HEK293 (cell line): ENCODE results near the gene NDOR1.

Experiments
- BCL11A ChIP-seq: fragments of 450-650 bp; formaldehyde crosslinking; IDR thresholded peaks from 2 replicates; pipeline ENCODE4 v1.5.1; 2016; ENCODE audit warnings: low read depth, missing biosample characterization, missing genetic modification characterization
- GLIS1 ChIP-seq: fragments of 450-650 bp; formaldehyde crosslinking; IDR thresholded peaks from 2 replicates; pipeline ENCODE4 v1.5.1; 2016; ENCODE audit warnings: missing biosample characterization, missing genetic modification characterization
- GLIS2 ChIP-seq: fragments of 450-650 bp; formaldehyde crosslinking; IDR thresholded peaks from 2 replicates; pipeline ENCODE4 v1.5.1; 2016; ENCODE audit warnings: missing biosample characterization, missing genetic modification characterization
- HIC1 ChIP-seq: fragments of 450-650 bp; formaldehyde crosslinking; IDR thresholded peaks from 2 replicates; pipeline ENCODE4 v1.5.1; 2016; ENCODE audit warnings: missing biosample characterization, missing genetic modification characterization
- HOXC10 ChIP-seq: sonication (generic); formaldehyde crosslinking; IDR thresholded peaks from 2 replicates; pipeline ENCODE4 v1.8.1; 2023; ENCODE audit warnings: mild to moderate bottlenecking, missing genetic modification reagents
- KLF1 ChIP-seq: fragments of 450-650 bp; formaldehyde crosslinking; IDR thresholded peaks from 2 replicates; pipeline ENCODE4 v1.5.1; 2016; ENCODE audit warnings: missing biosample characterization, missing genetic modification characterization
- KLF10 ChIP-seq: fragments of 450-650 bp; IDR thresholded peaks from 2 replicates; pipeline ENCODE4 v1.5.1; 2018; ENCODE audit warnings: missing biosample characterization, mild to moderate bottlenecking, missing genetic modification characterization
- KLF16 ChIP-seq: fragments of 450-650 bp; formaldehyde crosslinking; IDR thresholded peaks from 2 replicates; pipeline ENCODE4 v1.5.1; 2017; ENCODE audit warnings: missing biosample characterization, missing genetic modification characterization
- KLF8 ChIP-seq: fragments of 450-650 bp; formaldehyde crosslinking; IDR thresholded peaks from 2 replicates; pipeline ENCODE4 v1.5.1; 2016; ENCODE audit warnings: missing biosample characterization, missing genetic modification characterization
- KLF9 ChIP-seq: fragments of 450-650 bp; formaldehyde crosslinking; IDR thresholded peaks from 2 replicates; pipeline ENCODE4 v1.5.1; 2016; ENCODE audit warnings: missing biosample characterization, missing genetic modification characterization, low read depth
- PATZ1 ChIP-seq: fragments of 450-650 bp; formaldehyde crosslinking; IDR thresholded peaks from 2 replicates; pipeline ENCODE4 v1.5.1; 2016; ENCODE audit warnings: missing biosample characterization, missing genetic modification characterization
- REPIN1 ChIP-seq: fragments of 450-650 bp; formaldehyde crosslinking; IDR thresholded peaks from 2 replicates; pipeline ENCODE4 v1.5.1; 2017; ENCODE audit warnings: missing biosample characterization, missing genetic modification characterization, low read depth
- SCRT2 ChIP-seq: fragments of 450-650 bp; formaldehyde crosslinking; IDR thresholded peaks from 2 replicates; pipeline ENCODE4 v1.5.1; 2016; ENCODE audit warnings: missing biosample characterization, missing genetic modification characterization
- SP2 ChIP-seq: fragments of 450-650 bp; formaldehyde crosslinking; IDR thresholded peaks from 2 replicates; pipeline ENCODE4 v1.5.1; 2016; ENCODE audit warnings: missing biosample characterization, missing genetic modification characterization
- SP3 ChIP-seq: fragments of 450-650 bp; formaldehyde crosslinking; IDR thresholded peaks from 2 replicates; pipeline ENCODE4 v1.5.1; 2016; ENCODE audit warnings: missing biosample characterization, missing genetic modification characterization
- ZBTB10 ChIP-seq: fragments of 450-650 bp; formaldehyde crosslinking; IDR thresholded peaks from 2 replicates; pipeline ENCODE4 v1.5.1; 2016; ENCODE audit warnings: missing biosample characterization, missing genetic modification characterization
- ZBTB17 ChIP-seq: fragments of 450-650 bp; formaldehyde crosslinking; IDR thresholded peaks from 2 replicates; pipeline ENCODE4 v1.5.1; 2016; ENCODE audit warnings: missing biosample characterization, missing genetic modification characterization
- ZBTB48 ChIP-seq: fragments of 450-650 bp; formaldehyde crosslinking; IDR thresholded peaks from 2 replicates; pipeline ENCODE4 v1.5.1; 2016; ENCODE audit warnings: missing biosample characterization, missing genetic modification characterization
- ZBTB7A ChIP-seq: fragments of 450-650 bp; formaldehyde crosslinking; IDR thresholded peaks from 2 replicates; pipeline ENCODE4 v1.5.1; 2016; ENCODE audit warnings: low read depth, missing biosample characterization, missing genetic modification characterization
- ZBTB8A ChIP-seq: fragments of 450-650 bp; formaldehyde crosslinking; IDR thresholded peaks from 2 replicates; pipeline ENCODE4 v1.5.1; 2016; ENCODE audit warnings: missing biosample characterization, missing genetic modification characterization
- ZFHX2 ChIP-seq: fragments of 450-650 bp; formaldehyde crosslinking; conservative IDR thresholded peaks from 2 replicates; pipeline ENCODE4 v1.5.1; 2016; ENCODE audit warnings: missing biosample characterization, missing genetic modification characterization
- ZFP3 ChIP-seq: fragments of 450-650 bp; formaldehyde crosslinking; IDR thresholded peaks from 2 replicates; pipeline ENCODE4 v1.5.1; 2016; ENCODE audit warnings: low read depth, missing biosample characterization, missing genetic modification characterization
- ZIC2 ChIP-seq: fragments of 450-650 bp; formaldehyde crosslinking; IDR thresholded peaks from 2 replicates; pipeline ENCODE4 v1.5.1; 2016; ENCODE audit warnings: missing biosample characterization, missing genetic modification characterization
- ZNF2 ChIP-seq: fragments of 450-650 bp; formaldehyde crosslinking; IDR thresholded peaks from 2 replicates; pipeline ENCODE4 v1.5.1; 2016; ENCODE audit warnings: missing biosample characterization, missing genetic modification characterization
- ZNF423 ChIP-seq: fragments of 450-650 bp; formaldehyde crosslinking; IDR thresholded peaks from 2 replicates; pipeline ENCODE4 v1.5.1; 2016; ENCODE audit warnings: missing biosample characterization, missing genetic modification characterization
- ZNF488 ChIP-seq: fragments of 450-650 bp; formaldehyde crosslinking; IDR thresholded peaks from 2 replicates; pipeline ENCODE4 v1.5.1; 2016; ENCODE audit warnings: missing biosample characterization, missing genetic modification characterization
- ZNF664 ChIP-seq: fragments of 450-650 bp; formaldehyde crosslinking; IDR thresholded peaks from 2 replicates; pipeline ENCODE4 v1.5.1; 2016; ENCODE audit warnings: missing biosample characterization, missing genetic modification characterization
- ZNF76 ChIP-seq: fragments of 450-650 bp; formaldehyde crosslinking; IDR thresholded peaks from 2 replicates; pipeline ENCODE4; 2016; ENCODE audit warnings: low read depth, missing biosample characterization, missing genetic modification characterization, borderline replicate concordance
- ZSCAN5A ChIP-seq: fragments of 450-650 bp; formaldehyde crosslinking; IDR thresholded peaks from 2 replicates; pipeline ENCODE4 v1.5.1; 2016; ENCODE audit warnings: missing biosample characterization, missing genetic modification characterization
- ZXDB ChIP-seq: fragments of 450-650 bp; formaldehyde crosslinking; IDR thresholded peaks from 2 replicates; pipeline ENCODE4 v1.5.1; 2016; ENCODE audit warnings: missing biosample characterization, missing genetic modification characterization

NDOR1 gene

GRCh38 chr9:137200311-137201204 lies 4.9 kb upstream of the NDOR1 start, which contains the start of gene TPRN (continued):
- TF ChIP-seq PATZ1 (tag by site-specific recombination) = peak; percentile 97
- TF ChIP-seq KLF10 (tag by site-specific recombination) = peak; percentile 99
- TF ChIP-seq HIC1 (tag by site-specific recombination) = peak; percentile 93
- TF ChIP-seq ZIC2 (tag by site-specific recombination) = peak; percentile 49
- TF ChIP-seq ZBTB48 (tag by site-specific recombination) = peak; percentile 97
- peak; percentile 85 for TF ChIP-seq BCL11A (tag by site-specific recombination)
- peak; percentile 96 for TF ChIP-seq ZXDB (tag by site-specific recombination)
- peak; percentile 64; the same call in 1 of the 2 replicates for TF ChIP-seq ZNF423 (tag by site-specific recombination)
- TF ChIP-seq ZSCAN5A (tag by site-specific recombination) = 0 out of 2 replicates have a peak, but pooled peaks have one; percentile 60
- TF ChIP-seq KLF1 (tag by site-specific recombination) = peak; percentile 47; the same call in 1 of the 2 replicates
- no peak for TF ChIP-seq SCRT2 (tag by site-specific recombination)
- TF ChIP-seq REPIN1 (tag by site-specific recombination) = no peak
- TF ChIP-seq KLF16 (tag by site-specific recombination) = peak; percentile 74; the same call in 1 of the 2 replicates
- TF ChIP-seq ZBTB8A (tag by site-specific recombination) = peak; percentile 75
- TF ChIP-seq SP2 (tag by site-specific recombination) = peak; percentile 100
- peak; percentile 80 for TF ChIP-seq ZNF76 (tag by site-specific recombination)
- peak; percentile 81; the same call in 1 of the 2 replicates for TF ChIP-seq ZBTB7A (tag by site-specific recombination)
- TF ChIP-seq GLIS2 (tag by site-specific recombination) = peak; percentile 100
- peak; percentile 88 for TF ChIP-seq KLF9 (tag by site-specific recombination)
- no peak for TF ChIP-seq ZNF664 (tag by site-specific recombination)
- TF ChIP-seq ZNF488 (tag by site-specific recombination) = no peak
- 0 out of 2 replicates have a peak, but pooled peaks have one; percentile 41 for TF ChIP-seq ZNF2
- peak; percentile 77 for TF ChIP-seq ZBTB17 (tag by site-specific recombination)
- TF ChIP-seq HOXC10 = 0 out of 2 replicates have a peak, but pooled peaks have one; percentile 66
- no peak for TF ChIP-seq ZFHX2 (tag by site-specific recombination)
- TF ChIP-seq SP3 (tag by site-specific recombination) = peak; percentile 97
- TF ChIP-seq ZFP3 (tag by site-specific recombination) = no peak
- peak; percentile 92 for TF ChIP-seq KLF8
- peak; percentile 93 for TF ChIP-seq GLIS1 (tag by site-specific recombination)
- TF ChIP-seq ZBTB10 (tag by site-specific recombination) = peak; percentile 99
